Chondrocyte (in vitro differentiated cells): Measurements from ENCODE around the gene PCBP1. TPM values are rescaled to one million over a fixed set of nuclear protein-coding genes. Genes with fewer than 3 reads are reported as not detected.
"Not testable (repeated sequence)": the region's sequence is repeated elsewhere in the genome, so short reads cannot be mapped to it uniquely, and the experiment has no call there.

Experiments
- DNase-seq: peaks from one replicate; pipeline ENCODE4 v3.0.0; 2021; ENCODE audit warnings: mixed read lengths, low spot score
- H3K27ac Mint-ChIP-seq: one replicate; pipeline ENCODE4 v1.8.0; 2021; ENCODE audit warnings: mild to moderate bottlenecking, moderate library complexity, mixed read lengths; ENCODE audit not compliant: unreplicated experiment
- H3K27me3 Mint-ChIP-seq: 2 replicates; pipeline ENCODE4 v1.8.0; 2021; ENCODE audit warnings: low read depth, mixed read lengths
- H3K36me3 Mint-ChIP-seq: 2 replicates; pipeline ENCODE4 v1.8.0; 2021; ENCODE audit warnings: low read depth, mixed read lengths
- H3K4me1 Mint-ChIP-seq: 2 replicates; pipeline ENCODE4 v1.8.0; 2021; ENCODE audit warnings: low read depth, mild to moderate bottlenecking, mixed read lengths
- H3K4me3 Mint-ChIP-seq: one replicate; pipeline ENCODE4 v1.8.0; 2021; ENCODE audit warnings: mild to moderate bottlenecking, moderate library complexity, mixed read lengths; ENCODE audit not compliant: unreplicated experiment
- H3K9me3 Mint-ChIP-seq: 2 replicates; pipeline ENCODE4 v1.8.0; 2021; ENCODE audit warnings: low read depth, mixed read lengths
- total RNA-seq: library from RNA; stranded (reverse); gene quantifications from 3 replicates; pipeline ENCODE4 v1.2.1, GENCODE V29; 2021
- TF ChIP-seq, protein P1 (sequence below): fragments of 200-600 bp; sonication (generic); IDR thresholded peaks from 2 replicates; pipeline ENCODE4 v1.5.0; 2021; ENCODE audit warnings: antibody characterized with exemption, mild to moderate bottlenecking, moderate library complexity

PCBP1 gene
- total RNA-seq, 1 donor from 2014 or later, result 220 TPM

DNA sequence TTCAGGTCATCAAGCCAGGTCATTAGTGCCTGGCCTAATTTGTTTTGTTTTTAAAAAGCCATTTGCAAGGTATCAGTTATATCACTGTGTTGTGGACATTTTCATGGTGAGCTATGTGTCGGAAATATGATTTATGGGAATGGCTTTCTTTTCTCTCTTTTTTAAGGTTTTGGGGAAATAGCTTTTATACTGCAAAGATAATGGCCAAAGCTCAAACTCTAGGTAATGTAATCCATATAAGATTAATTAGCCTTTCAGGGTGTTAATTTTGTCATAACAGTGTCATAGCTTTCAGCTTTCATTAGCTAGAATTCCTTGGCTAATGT lies 45.8 kb downstream of the PCBP1 start:
- Mint-ChIP-seq H3K27ac (peak overlapping the region; percentile 99), H3K4me3 (peak overlapping the region; percentile 69), H3K9me3 (no peaks in the 10 kb centered on the region), H3K27me3 (no peaks in the 10 kb centered on the region), H3K36me3 (no peaks in the 10 kb centered on the region), H3K4me1 (peaks cover 57% of the 10 kb centered on the region)
- TF ChIP-seq, protein P1, sequence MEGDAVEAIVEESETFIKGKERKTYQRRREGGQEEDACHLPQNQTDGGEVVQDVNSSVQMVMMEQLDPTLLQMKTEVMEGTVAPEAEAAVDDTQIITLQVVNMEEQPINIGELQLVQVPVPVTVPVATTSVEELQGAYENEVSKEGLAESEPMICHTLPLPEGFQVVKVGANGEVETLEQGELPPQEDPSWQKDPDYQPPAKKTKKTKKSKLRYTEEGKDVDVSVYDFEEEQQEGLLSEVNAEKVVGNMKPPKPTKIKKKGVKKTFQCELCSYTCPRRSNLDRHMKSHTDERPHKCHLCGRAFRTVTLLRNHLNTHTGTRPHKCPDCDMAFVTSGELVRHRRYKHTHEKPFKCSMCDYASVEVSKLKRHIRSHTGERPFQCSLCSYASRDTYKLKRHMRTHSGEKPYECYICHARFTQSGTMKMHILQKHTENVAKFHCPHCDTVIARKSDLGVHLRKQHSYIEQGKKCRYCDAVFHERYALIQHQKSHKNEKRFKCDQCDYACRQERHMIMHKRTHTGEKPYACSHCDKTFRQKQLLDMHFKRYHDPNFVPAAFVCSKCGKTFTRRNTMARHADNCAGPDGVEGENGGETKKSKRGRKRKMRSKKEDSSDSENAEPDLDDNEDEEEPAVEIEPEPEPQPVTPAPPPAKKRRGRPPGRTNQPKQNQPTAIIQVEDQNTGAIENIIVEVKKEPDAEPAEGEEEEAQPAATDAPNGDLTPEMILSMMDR, result no peak
- no peak for DNase-seq

DNA sequence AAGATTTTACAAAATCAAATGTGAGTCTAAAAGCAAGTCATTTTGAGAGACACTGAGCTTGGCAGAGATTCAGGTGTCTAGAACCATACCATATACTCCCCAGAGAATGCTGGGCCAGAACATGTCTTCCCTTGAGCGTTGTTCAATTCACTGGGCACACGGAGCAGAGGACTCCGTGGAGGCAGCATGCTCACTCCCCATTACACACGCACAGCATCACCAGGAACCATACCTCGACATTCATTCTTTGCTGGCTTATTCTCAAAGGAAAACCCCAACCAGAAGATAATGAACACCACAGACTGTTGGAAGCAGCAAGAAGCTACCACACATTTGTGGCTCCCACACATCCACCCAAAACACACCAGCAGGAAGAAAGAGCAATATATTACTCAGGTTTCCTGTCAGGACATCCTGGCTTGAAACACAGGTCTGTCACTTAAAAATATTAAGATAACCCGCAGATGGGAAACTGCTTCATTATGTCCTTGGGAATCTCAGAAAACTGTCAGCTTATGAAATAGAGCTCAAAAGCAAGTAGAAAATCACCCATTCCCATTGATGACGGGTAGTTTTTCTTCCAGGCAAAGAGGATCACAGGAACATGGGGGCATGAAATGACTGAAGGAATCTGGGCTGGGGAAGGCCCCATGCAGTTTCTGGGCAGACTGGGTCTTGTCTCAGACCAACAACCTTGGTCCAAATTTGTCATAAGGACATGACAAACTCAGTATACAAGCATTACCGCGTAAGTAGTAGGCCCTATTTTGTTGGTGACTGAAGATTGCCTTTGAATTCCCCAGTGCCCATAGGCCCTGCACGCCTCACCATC lies 46.4 kb downstream of the PCBP1 start:
- TF ChIP-seq, protein P1, result no peak
- DNase-seq, result no peak
- Mint-ChIP-seq H3K27ac (peak overlapping the region; percentile 99), H3K4me3 (peak overlapping the region; percentile 69), H3K9me3 (no peaks in the 10 kb centered on the region), H3K27me3 (no peaks in the 10 kb centered on the region), H3K4me1 (peaks cover 55% of the 10 kb centered on the region), H3K36me3 (no peaks in the 10 kb centered on the region)

DNA sequence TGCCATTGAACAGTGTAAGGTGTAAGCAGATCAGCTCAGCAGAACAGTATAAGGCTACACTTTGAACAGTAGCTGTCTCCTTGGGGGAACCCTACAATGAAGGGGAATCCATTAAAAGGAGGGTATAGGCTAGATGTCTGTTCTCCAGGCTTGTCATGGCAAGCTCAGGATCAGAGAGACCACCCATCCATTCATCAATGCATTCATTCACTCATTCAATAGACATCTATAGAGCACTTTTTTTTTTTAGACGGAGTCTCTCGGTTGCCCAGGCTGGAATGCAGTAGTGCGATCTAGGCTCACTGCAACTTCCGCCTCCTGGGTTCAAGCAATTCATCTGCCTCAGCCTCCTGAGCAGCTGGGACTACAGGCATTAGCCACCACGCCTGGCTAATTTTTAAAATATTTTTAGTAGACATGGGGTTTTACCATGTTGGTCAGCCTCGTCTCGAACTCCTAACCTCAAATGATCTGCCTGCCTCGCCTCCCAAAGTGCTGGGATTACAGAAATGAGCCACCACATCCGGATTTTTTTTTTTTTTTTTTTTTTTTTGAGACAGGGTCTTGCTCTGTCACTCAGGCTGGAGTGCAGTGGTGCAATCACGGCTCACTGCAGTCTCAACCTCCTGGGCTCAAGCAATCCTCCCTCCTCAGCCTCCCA lies 47.2 kb downstream of the PCBP1 start:
- not testable (repeated sequence) for H3K27me3 Mint-ChIP-seq, H3K4me3 Mint-ChIP-seq, DNase-seq, H3K9me3 Mint-ChIP-seq, H3K27ac Mint-ChIP-seq, H3K36me3 Mint-ChIP-seq
- H3K4me1 Mint-ChIP-seq, result peaks cover 55% of the 10 kb centered on the region

Other genes starting within 250 kb of the PCBP1 start
- gene SNRNP27, start 193.5 kb upstream of the PCBP1 start, total RNA-seq, result 45.0 to 50.7 TPM (median 48.6 TPM) in 3 replicates
- 12.1 to 19.9 TPM (median 16.9 TPM) in 3 replicates for gene MXD1, start 172.4 kb upstream of the PCBP1 start, total RNA-seq
- gene ASPRV1, start 125.8 kb upstream of the PCBP1 start, total RNA-seq, result 0.21 to 1.2 TPM (median 0.35 TPM) in 3 replicates
- gene C2orf42, start 103.5 kb downstream of the PCBP1 start, total RNA-seq, result 14.3 to 24.8 TPM (median 14.7 TPM) in 3 replicates
- gene TIA1, start 161.2 kb downstream of the PCBP1 start, total RNA-seq, result 87.0 to 121 TPM (median 94.8 TPM) in 3 replicates
- 82.1 to 93.5 TPM (median 87.2 TPM) in 3 replicates for gene PCYOX1, start 170.7 kb downstream of the PCBP1 start, total RNA-seq
- 99.6 to 152 TPM (median 111 TPM) in 3 replicates for gene SNRPG, start 206.3 kb downstream of the PCBP1 start, total RNA-seq
- gene FAM136A, start 214.6 kb downstream of the PCBP1 start, total RNA-seq, result 26.9 to 42.0 TPM (median 29.9 TPM) in 3 replicates